CD4-positive, alpha-beta T cell treated with Interleukin-4 for 1 hour (primary cell): ENCODE data around the gene CCDC71.

Experiments
- DNase-seq, 2 donors: peaks; one replicate each; pipeline ENCODE4 v3.0.0-alpha.2; 2020 to 2022

CCDC71 gene

GRCh38 chr3:49166752-49167556, 823 bp upstream of the CCDC71 start:
- no peak for DNase-seq

GRCh38 chr3:49164983-49165720, 979 bp downstream of the CCDC71 start:
- DNase-seq = no peak

- no peak for DNase-seq
Observed at GRCh38 chr3:49163609-49164008, 2.5 kb downstream of the CCDC71 start.

- DNase-seq = no peak
Observed at GRCh38 chr3:49162751-49163419, 3.2 kb downstream of the CCDC71 start.

GRCh38 chr3:49161808-49162530, 4.2 kb downstream of the CCDC71 start:
- no peak for DNase-seq

GRCh38 chr3:49161197-49161596, 4.9 kb downstream of the CCDC71 start:
- no peak for DNase-seq

GRCh38 chr3:49158792-49159191, 7.3 kb downstream of the CCDC71 start:
- DNase-seq = no peak

- DNase-seq = peak; percentile 70 to 74
Observed at GRCh38 chr3:49158103-49158709, 7.9 kb downstream of the CCDC71 start.

- no peak for DNase-seq
Observed at GRCh38 chr3:49157289-49157688, 8.8 kb downstream of the CCDC71 start.

- DNase-seq = no peak
Observed at GRCh38 chr3:49153349-49153912, 12.7 kb downstream of the CCDC71 start.

- no peak for DNase-seq
Observed at GRCh38 chr3:49151610-49152009, 14.5 kb downstream of the CCDC71 start.

GRCh38 chr3:49148159-49148558, 18.0 kb downstream of the CCDC71 start:
- no peak for DNase-seq

GRCh38 chr3:49140080-49140479, 26.1 kb downstream of the CCDC71 start:
- DNase-seq = no peak

- DNase-seq = no peak
Observed at GRCh38 chr3:49135499-49135898, 30.6 kb downstream of the CCDC71 start.

GRCh38 chr3:49134471-49135265, 31.5 kb downstream of the CCDC71 start:
- no peak for DNase-seq

- DNase-seq = no peak
Observed at GRCh38 chr3:49133226-49133951, 32.7 kb downstream of the CCDC71 start.

- peak in 1 of 2 donors; percentile 17 for DNase-seq
Observed at GRCh38 chr3:49132437-49133225, 33.5 kb downstream of the CCDC71 start, which contains the start of gene LAMB2. Gene LAMB2, minus strand, starts transcription at chr3:49133050. Its CDS starts 183 bp downstream, at chr3:49132867.

GRCh38 chr3:49132073-49132436, 34.1 kb downstream of the CCDC71 start:
- no peak for DNase-seq

- DNase-seq = no peak
Observed at GRCh38 chr3:49131576-49131975, 34.6 kb downstream of the CCDC71 start.

GRCh38 chr3:49131040-49131439, 35.1 kb downstream of the CCDC71 start:
- DNase-seq = no peak
